ENCODE results near the gene CADPS2. TPM values are rescaled to one million over a fixed set of nuclear protein-coding genes. Genes with fewer than 3 reads are reported as not detected.

CADPS2 gene
- total RNA-seq, 1 experiment from 2014 or later, result 16.4 TPM

DNA sequence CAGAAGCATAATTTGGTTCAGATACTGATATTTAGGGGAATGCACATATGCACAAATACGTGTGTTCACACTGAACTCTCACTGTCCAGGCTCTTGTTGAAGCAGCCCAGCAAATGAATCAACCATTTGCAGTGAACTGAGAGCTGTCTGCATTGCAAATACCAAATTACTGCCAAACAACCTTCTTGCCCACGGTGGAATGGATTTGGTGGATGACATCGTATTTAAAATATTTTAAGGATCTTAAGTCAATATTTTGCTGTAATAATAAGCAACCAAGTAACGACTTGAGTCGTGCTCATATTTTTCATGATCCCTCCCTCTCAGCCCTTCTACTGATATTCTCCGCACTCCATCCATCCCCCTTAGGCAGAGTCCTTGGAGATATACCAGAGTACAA lies 473.8 kb downstream of the CADPS2 start:
- TF ChIP-seq, protein P1, sequence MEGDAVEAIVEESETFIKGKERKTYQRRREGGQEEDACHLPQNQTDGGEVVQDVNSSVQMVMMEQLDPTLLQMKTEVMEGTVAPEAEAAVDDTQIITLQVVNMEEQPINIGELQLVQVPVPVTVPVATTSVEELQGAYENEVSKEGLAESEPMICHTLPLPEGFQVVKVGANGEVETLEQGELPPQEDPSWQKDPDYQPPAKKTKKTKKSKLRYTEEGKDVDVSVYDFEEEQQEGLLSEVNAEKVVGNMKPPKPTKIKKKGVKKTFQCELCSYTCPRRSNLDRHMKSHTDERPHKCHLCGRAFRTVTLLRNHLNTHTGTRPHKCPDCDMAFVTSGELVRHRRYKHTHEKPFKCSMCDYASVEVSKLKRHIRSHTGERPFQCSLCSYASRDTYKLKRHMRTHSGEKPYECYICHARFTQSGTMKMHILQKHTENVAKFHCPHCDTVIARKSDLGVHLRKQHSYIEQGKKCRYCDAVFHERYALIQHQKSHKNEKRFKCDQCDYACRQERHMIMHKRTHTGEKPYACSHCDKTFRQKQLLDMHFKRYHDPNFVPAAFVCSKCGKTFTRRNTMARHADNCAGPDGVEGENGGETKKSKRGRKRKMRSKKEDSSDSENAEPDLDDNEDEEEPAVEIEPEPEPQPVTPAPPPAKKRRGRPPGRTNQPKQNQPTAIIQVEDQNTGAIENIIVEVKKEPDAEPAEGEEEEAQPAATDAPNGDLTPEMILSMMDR (IDR thresholded peaks at IDR 0.05; ENCODE audit: unreplicated experiment), result no peak
- CTCF ChIA-PET, result no interaction called here
- Mint-ChIP-seq H3K27me3 (ENCODE audit: unreplicated experiment) (no peaks in the 10 kb centered on the region), H3K27ac (ENCODE audit: unreplicated experiment) (no peak overlapping the region), H3K4me3 (ENCODE audit: low read depth, unreplicated experiment) (no peak overlapping the region), H3K4me1 (ENCODE audit: low read depth, unreplicated experiment) (no peaks in the 10 kb centered on the region), H3K36me3 (ENCODE audit: insufficient read depth, unreplicated experiment) (no peaks in the 10 kb centered on the region), H3K9me3 (ENCODE audit: low read depth, unreplicated experiment) (no peaks in the 10 kb centered on the region)
- DNase-seq, result no peak
- BruUV-seq (replicated peaks), result no TSS peak
- intact Hi-C loops (cut with micrococcal nuclease; ENCODE audit: unreplicated experiment), result no loop called here

DNA sequence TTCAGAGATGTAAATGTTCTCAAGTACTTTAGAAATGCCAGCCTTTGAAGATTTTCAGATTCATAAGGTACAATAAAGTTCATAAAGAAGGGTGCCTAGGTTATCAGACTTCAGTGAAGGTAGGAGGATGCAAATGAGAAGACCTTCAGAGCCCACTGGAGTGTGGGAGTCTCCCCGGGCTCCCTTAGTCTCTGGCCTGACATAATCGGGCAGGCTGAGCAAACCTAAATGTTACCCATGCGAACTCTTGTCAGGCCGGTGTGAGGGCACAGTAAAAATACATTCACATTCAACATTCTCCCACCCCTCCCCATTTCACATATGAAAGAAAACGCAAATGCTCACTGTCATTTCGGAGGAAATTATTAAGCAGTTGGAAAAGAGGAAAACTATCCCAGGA lies 479.1 kb downstream of the CADPS2 start:
- BruUV-seq (replicated peaks), result no TSS peak

DNA sequence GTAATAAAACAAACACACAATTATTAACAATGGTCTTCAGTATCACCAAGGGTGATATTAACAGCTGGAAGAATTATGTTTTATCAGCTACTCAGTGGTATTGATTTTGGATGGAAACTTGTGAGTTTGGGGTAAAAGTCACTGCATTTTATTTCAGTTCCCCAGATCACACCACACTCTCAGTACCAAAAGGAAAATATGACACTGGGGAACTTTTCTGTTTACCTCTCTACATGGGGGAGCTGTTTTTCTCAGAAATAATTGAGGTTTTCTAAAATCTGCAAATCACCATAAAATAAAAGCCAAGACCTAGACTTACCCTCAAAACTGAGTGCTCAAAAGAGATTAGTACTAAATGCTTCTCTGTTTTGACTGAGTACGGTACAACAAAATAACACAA lies 483.1 kb downstream of the CADPS2 start:
- BruUV-seq (replicated peaks), result no TSS peak
- TF ChIP-seq, protein P1 (IDR thresholded peaks at IDR 0.05; ENCODE audit: unreplicated experiment), result no peak
- intact Hi-C loops (cut with micrococcal nuclease; ENCODE audit: unreplicated experiment), result no loop called here

More for the DNA sequence above, 479.1 kb downstream of the CADPS2 start:
- no peak overlapping the region for H3K27ac Mint-ChIP-seq (ENCODE audit: unreplicated experiment)
- H3K36me3 Mint-ChIP-seq (ENCODE audit: insufficient read depth, unreplicated experiment), result no peaks in the 10 kb centered on the region
- H3K4me3 Mint-ChIP-seq (ENCODE audit: low read depth, unreplicated experiment), result no peak overlapping the region
- no peaks in the 10 kb centered on the region for H3K4me1 Mint-ChIP-seq (ENCODE audit: low read depth, unreplicated experiment)
- TF ChIP-seq, protein P1 (IDR thresholded peaks at IDR 0.05; ENCODE audit: unreplicated experiment), result no peak
- CTCF ChIA-PET, result no interaction called here
- intact Hi-C loops (cut with micrococcal nuclease; ENCODE audit: unreplicated experiment), result no loop called here
- H3K27me3 Mint-ChIP-seq (ENCODE audit: unreplicated experiment), result no peaks in the 10 kb centered on the region
- no peak for DNase-seq
- no peaks in the 10 kb centered on the region for H3K9me3 Mint-ChIP-seq (ENCODE audit: low read depth, unreplicated experiment)

DNA sequence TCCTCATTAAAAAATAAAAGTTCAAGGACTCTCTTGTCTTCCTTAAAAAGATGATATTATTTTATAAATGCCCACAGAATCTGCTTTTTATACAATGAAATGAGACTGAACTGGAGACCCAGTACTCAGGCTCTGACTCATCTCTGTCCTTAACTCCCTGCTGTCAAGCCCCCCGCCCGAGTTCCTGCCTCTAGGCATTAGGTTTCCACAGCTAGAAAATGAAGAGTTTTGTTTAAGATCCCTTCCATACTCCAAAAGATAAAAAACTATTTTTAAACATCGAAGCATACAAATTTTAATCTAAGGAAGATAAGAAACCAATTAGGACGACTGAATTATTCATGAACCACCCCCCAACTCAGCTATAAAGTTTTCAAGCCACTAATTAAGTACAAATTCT lies 484.0 kb downstream of the CADPS2 start:
- TF ChIP-seq, protein P1 (IDR thresholded peaks at IDR 0.05; ENCODE audit: unreplicated experiment), result no peak
- H3K27ac Mint-ChIP-seq (ENCODE audit: unreplicated experiment), result no peak overlapping the region
- DNase-seq, result no peak
- no peaks in the 10 kb centered on the region for H3K36me3 Mint-ChIP-seq (ENCODE audit: insufficient read depth, unreplicated experiment)
- no TSS peak for BruUV-seq (replicated peaks)
- no peaks in the 10 kb centered on the region for H3K27me3 Mint-ChIP-seq (ENCODE audit: unreplicated experiment)
- H3K4me3 Mint-ChIP-seq (ENCODE audit: low read depth, unreplicated experiment), result no peak overlapping the region
- H3K9me3 Mint-ChIP-seq (ENCODE audit: low read depth, unreplicated experiment), result no peaks in the 10 kb centered on the region
- CTCF ChIA-PET, result no interaction called here
- intact Hi-C loops (cut with micrococcal nuclease; ENCODE audit: unreplicated experiment), result no loop called here
- H3K4me1 Mint-ChIP-seq (ENCODE audit: low read depth, unreplicated experiment), result no peaks in the 10 kb centered on the region

More for the DNA sequence above, 483.1 kb downstream of the CADPS2 start:
- Mint-ChIP-seq H3K36me3 (ENCODE audit: insufficient read depth, unreplicated experiment) (no peaks in the 10 kb centered on the region), H3K4me3 (ENCODE audit: low read depth, unreplicated experiment) (no peak overlapping the region), H3K27me3 (ENCODE audit: unreplicated experiment) (no peaks in the 10 kb centered on the region), H3K27ac (ENCODE audit: unreplicated experiment) (no peak overlapping the region), H3K4me1 (ENCODE audit: low read depth, unreplicated experiment) (no peaks in the 10 kb centered on the region), H3K9me3 (ENCODE audit: low read depth, unreplicated experiment) (no peaks in the 10 kb centered on the region)
- CTCF ChIA-PET, result no interaction called here
- no peak for DNase-seq

Measured in Calu3 (cell line).